ENCODE results near the gene TBX1. TPM values are rescaled to one million over a fixed set of nuclear protein-coding genes. Genes with fewer than 3 reads are reported as not detected.
A peak's percentile ranks its signal among the peaks of the same experiment; 100 is the strongest.

TBX1 gene
- total RNA-seq, 4 donors from 2014 or later, result 7.6 to 34.3 (median 18.5) TPM

DNA sequence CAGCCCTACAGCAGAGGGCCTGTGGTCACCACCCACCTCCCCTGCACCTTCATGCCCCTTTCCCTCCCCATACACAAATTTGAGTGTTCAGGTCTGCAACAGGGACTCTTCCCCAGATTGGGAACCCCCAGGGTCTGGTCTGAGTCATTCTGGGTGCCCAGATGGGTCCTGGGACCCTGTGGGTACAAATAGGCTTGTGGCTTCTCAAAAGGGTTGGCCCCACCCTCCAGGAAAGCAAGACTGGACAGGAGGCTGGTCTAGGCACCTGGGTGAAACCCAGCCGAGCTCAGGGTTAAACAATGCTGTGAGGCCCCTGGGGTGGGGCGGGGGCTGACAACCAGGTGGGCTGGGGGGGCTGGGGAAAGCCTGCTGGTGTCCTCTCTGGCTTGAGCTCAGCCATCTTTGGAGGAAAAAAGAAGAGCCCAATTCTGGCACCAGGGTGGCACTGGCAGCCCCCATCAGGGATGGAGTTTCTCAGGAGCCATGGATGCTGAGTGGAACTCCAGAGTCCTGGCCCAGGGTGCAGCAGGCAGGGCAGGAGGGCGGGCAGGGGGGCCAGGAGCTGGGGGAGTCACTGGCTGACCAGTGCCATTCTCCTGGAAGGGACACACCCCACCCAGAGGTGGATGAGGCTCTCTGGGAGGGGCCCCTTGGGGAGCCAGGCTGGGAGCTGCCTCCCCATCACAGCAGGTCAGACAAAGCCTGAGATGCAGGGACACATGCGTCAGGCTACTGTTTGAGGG is 45.2 kb upstream of the TBX1 start:
- Histone ChIP-seq H3K4me3 (replicated peaks in 1 of 3) (peak overlapping the region in 1 of 3 donors; percentile 72), H3K36me3 (peaks cover 0 to 2% of the 10 kb centered on the region in 2 donors), H3K4me1 (peaks cover 15 to 37% of the 10 kb centered on the region in 2 donors), H3K27me3 (no peaks in the 10 kb centered on the region), H3K9me3 (no peaks in the 10 kb centered on the region), H3K27ac (no peak overlapping the region)
- no peak for DNase-seq
- TF ChIP-seq POLR2A (IDR thresholded peaks at IDR 0.05), result no peak
- TF ChIP-seq, protein P1, sequence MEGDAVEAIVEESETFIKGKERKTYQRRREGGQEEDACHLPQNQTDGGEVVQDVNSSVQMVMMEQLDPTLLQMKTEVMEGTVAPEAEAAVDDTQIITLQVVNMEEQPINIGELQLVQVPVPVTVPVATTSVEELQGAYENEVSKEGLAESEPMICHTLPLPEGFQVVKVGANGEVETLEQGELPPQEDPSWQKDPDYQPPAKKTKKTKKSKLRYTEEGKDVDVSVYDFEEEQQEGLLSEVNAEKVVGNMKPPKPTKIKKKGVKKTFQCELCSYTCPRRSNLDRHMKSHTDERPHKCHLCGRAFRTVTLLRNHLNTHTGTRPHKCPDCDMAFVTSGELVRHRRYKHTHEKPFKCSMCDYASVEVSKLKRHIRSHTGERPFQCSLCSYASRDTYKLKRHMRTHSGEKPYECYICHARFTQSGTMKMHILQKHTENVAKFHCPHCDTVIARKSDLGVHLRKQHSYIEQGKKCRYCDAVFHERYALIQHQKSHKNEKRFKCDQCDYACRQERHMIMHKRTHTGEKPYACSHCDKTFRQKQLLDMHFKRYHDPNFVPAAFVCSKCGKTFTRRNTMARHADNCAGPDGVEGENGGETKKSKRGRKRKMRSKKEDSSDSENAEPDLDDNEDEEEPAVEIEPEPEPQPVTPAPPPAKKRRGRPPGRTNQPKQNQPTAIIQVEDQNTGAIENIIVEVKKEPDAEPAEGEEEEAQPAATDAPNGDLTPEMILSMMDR (IDR thresholded peaks at IDR 0.05), result no peak
- 88 to 100% methylated on average over 1 to 4 of the region's 4 CpGs for WGBS, 2 donors
- intact Hi-C loops (cut with DNase I), result no loop called here

DNA sequence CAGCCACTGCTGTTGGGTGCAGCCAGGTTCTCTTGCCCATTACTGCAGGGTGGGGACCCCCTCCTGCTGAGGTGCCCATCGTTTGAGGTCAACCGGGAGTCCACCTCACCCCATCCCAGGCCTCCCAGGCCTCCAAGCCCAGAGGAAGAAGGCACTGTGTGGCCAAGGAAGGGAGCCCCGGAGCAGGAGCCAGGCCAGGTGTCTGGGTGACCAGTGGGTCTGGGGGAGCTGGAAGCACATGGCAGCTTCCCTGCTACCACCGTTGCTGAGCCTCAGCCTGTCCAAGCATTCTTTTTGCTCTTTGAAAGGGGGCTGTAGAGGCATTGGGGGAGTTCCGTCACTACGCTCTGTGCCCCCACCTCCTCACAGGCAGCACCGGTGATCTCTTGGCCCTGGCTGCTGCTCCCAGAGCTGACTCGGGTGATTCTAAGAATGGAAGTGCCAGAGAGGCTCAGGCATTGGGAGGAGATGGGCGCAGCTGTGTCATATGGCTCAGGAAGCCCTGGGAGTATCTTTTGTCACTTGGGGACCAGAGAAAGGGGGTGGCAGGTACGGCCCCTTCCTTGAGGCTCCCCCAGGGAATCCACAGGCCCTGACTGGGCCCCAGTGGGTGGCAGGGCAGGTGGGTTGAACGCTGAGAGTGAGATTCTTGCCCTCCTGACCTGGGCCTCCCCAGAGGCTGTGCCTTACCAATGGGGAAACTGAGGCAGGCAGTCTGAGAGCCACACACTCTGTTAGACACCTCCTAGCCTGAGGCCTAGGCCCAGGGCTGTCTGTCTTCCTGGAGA is 44.3 kb upstream of the TBX1 start:
- Histone ChIP-seq H3K36me3 (peaks cover 0 to 5% of the 10 kb centered on the region in 2 donors), H3K4me3 (replicated peaks in 1 of 3) (no peak overlapping the region), H3K27me3 (no peaks in the 10 kb centered on the region), H3K4me1 (peaks cover 15 to 32% of the 10 kb centered on the region in 2 donors), H3K27ac (no peak overlapping the region), H3K9me3 (no peaks in the 10 kb centered on the region)
- 86 to 90% methylated on average over 8 to 11 of the region's 11 CpGs for WGBS, 2 donors
- no peak for DNase-seq
- TF ChIP-seq, protein P1 (IDR thresholded peaks at IDR 0.05), result no peak
- TF ChIP-seq POLR2A (IDR thresholded peaks at IDR 0.05), result no peak
- intact Hi-C loops (cut with DNase I), result loop anchor here (2.0 kb wide), 1 partner anchor 37 kb away; no protein-coding TSS in a partner anchor

DNA sequence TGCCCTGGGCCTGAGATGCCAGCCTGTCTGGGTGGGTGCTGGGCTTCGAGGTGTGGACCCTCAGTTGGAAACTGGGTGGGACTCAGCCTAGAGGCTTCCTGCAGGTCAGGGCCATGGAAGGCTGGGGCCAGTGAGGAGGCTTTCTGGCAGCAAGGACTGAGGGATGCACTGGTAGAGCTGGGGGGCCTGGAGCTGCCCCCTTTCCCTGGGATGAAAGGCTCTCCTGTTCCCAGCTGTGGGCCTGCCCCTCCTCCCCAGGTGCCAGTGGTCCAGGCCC is 43.8 kb upstream of the TBX1 start:
- no peaks in the 10 kb centered on the region for H3K9me3 ChIP-seq
- WGBS, 2 donors, result 100% methylated on average over 1 of the region's 1 CpG; no CpG with 5 or more reads in 1 of the 2 donors
- DNase-seq, result no peak
- H3K27me3 ChIP-seq, result no peaks in the 10 kb centered on the region
- intact Hi-C loops (cut with DNase I), result loop anchor here (2.0 kb wide), 1 partner anchor 38 kb away; no protein-coding TSS in a partner anchor
- H3K27ac ChIP-seq, result no peak overlapping the region
- TF ChIP-seq, protein P1 (IDR thresholded peaks at IDR 0.05), result no peak
- TF ChIP-seq POLR2A (IDR thresholded peaks at IDR 0.05), result no peak
- H3K4me1 ChIP-seq, result peaks cover 15 to 30% of the 10 kb centered on the region in 2 donors
- no peak overlapping the region for H3K4me3 ChIP-seq (replicated peaks in 1 of 3)
- H3K36me3 ChIP-seq, result peaks cover 0 to 6% of the 10 kb centered on the region in 2 donors

DNA sequence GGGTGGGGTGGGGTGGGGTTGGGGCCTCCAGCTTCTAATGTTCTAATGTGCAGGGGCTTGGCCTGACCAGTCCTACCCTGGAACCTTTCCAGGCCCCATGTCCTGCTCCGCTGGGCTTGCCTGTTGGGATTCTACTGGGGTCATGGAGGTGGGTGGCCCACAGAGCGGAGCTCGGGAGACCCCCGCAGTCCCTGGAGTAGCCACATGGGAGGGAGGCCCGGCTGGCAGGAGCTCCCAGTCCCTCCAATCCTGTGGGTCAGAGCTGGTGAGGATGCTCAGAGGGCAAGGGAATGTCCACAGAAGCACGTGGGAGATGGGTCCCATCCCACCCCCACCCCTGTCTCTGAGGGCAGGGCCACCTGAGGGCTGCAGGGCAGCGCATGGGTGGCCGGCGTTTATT is 43.4 kb upstream of the TBX1 start:
- H3K4me3 ChIP-seq (replicated peaks in 1 of 3), result no peak overlapping the region
- no peak for DNase-seq
- peaks cover 15 to 30% of the 10 kb centered on the region in 2 donors for H3K4me1 ChIP-seq
- no peak overlapping the region for H3K27ac ChIP-seq
- no peaks in the 10 kb centered on the region for H3K27me3 ChIP-seq
- no peaks in the 10 kb centered on the region for H3K9me3 ChIP-seq
- WGBS, 2 donors, result 91 to 100% methylated on average over 3 to 9 of the region's 9 CpGs
- peaks cover 0 to 10% of the 10 kb centered on the region in 2 donors for H3K36me3 ChIP-seq
- intact Hi-C loops (cut with DNase I), result loop anchor here (2.0 kb wide), 1 partner anchor 38 kb away; no protein-coding TSS in a partner anchor
- no peak for TF ChIP-seq POLR2A (IDR thresholded peaks at IDR 0.05)
- TF ChIP-seq, protein P1 (IDR thresholded peaks at IDR 0.05), result no peak
